H1 (cell line): Measurements from ENCODE around the gene GRIP1. TPM values are rescaled to one million over a fixed set of nuclear protein-coding genes. Genes with fewer than 3 reads are reported as not detected.

Experiments used
- CTCF ChIA-PET: fragments of 300-600 bp; sonication (Branson Sonifier 250); formaldehyde crosslinking; loops from one replicate; lab custom pipeline; 2021; ENCODE audit not compliant: partially characterized antibody; lab: Charles Lee
- POLR2A ChIA-PET: fragments of 300-600 bp; sonication (Branson Sonifier 250); formaldehyde crosslinking; loops from one replicate; lab custom pipeline; 2021; ENCODE audit warnings: inconsistent platforms; ENCODE audit not compliant: partially characterized antibody; lab: Charles Lee
- DNase-seq, 2 experiments: peaks; one replicate each; pipeline versions ENCODE4 v3.0.0 to v3.0.0-alpha.2; 2010 to 2022; ENCODE audit warnings: low spot score in 2 of 2, low read depth in 1 of 2, mixed read lengths in 1 of 2
- FAIRE-seq: peaks from 2 replicates; lab custom pipeline; 2011; peaks lifted over from hg19 to GRCh38; lab: Jason Lieb, UNC
- H2AFZ ChIP-seq: 2 replicates; pipeline ENCODE4 v1.8.1; 2012; ENCODE audit warnings: low read length, inconsistent platforms
- H2AK5ac ChIP-seq: 2 replicates; pipeline ENCODE4 v1.6.1; 2013; ENCODE audit warnings: low read depth, low read length
- H2BK120ac ChIP-seq: replicated peaks from 2 replicates; pipeline ENCODE3; 2013; ENCODE audit warnings: low read depth, low read length, inconsistent platforms
- H2BK12ac ChIP-seq: 2 replicates; pipeline ENCODE4 v1.6.1; 2013; ENCODE audit warnings: low read depth, low read length
- H2BK15ac ChIP-seq: 2 replicates; pipeline ENCODE4 v1.6.1; 2013; ENCODE audit warnings: low read length
- H2BK20ac ChIP-seq: 2 replicates; pipeline ENCODE4 v1.6.1; 2013; ENCODE audit warnings: low read length
- H2BK5ac ChIP-seq: 2 replicates; pipeline ENCODE4 v1.6.1; 2013; ENCODE audit warnings: low read depth, low read length
- H3K14ac ChIP-seq: 2 replicates; pipeline ENCODE4 v1.6.1; 2013; ENCODE audit warnings: inconsistent platforms; ENCODE audit not compliant: insufficient read length
- H3K18ac ChIP-seq: 2 replicates; pipeline ENCODE4 v1.6.1; 2013; ENCODE audit warnings: low read length; ENCODE audit errors: extremely low read depth
- H3K23ac ChIP-seq: 2 replicates; pipeline ENCODE4 v1.6.1; 2013; ENCODE audit warnings: inconsistent platforms; ENCODE audit not compliant: insufficient read length
- H3K23me2 ChIP-seq: 2 replicates; pipeline ENCODE4 v1.6.1; 2013; ENCODE audit warnings: low read depth, low read length
- H3K27ac ChIP-seq: 2 replicates; pipeline ENCODE4 v1.6.1; 2011; ENCODE audit warnings: low read depth, low read length, inconsistent platforms
- H3K27me3 ChIP-seq, 4 experiments: replicated peaks in 1 of 4; 1 replicate in 1 of 4; 2 replicates in 3 of 4; pipeline versions ENCODE4 v1.6.1 to v1.8.1; 2011 to 2013; ENCODE audit warnings: low read length in 3 of 4, mild to moderate bottlenecking in 3 of 4, inconsistent platforms in 2 of 4, mixed read lengths in 2 of 4, moderate library complexity in 1 of 4; ENCODE audit not compliant: control insufficient read depth in 3 of 4, insufficient read depth in 3 of 4; ENCODE audit errors: extremely low read depth in 1 of 4
- H3K36me3 ChIP-seq, 4 experiments: 2 replicates each; pipeline versions ENCODE4 v1.6.1 to v1.8.1; 2011 to 2013; ENCODE audit warnings: mild to moderate bottlenecking in 4 of 4, low read length in 3 of 4, moderate library complexity in 2 of 4, control low read depth in 1 of 4, inconsistent platforms in 1 of 4; ENCODE audit not compliant: insufficient read depth in 4 of 4, control insufficient read depth in 2 of 4
- H3K4ac ChIP-seq: replicated peaks from 2 replicates; pipeline ENCODE3; 2013; ENCODE audit warnings: low read length, low read depth, mixed read lengths, inconsistent platforms; ENCODE audit not compliant: insufficient read length
- H3K4me1 ChIP-seq, 4 experiments: replicated peaks in 1 of 4; 1 replicate in 1 of 4; 2 replicates in 3 of 4; pipeline versions ENCODE4 v1.6.1 to v1.8.1; 2011 to 2013; ENCODE audit warnings: low read length in 3 of 4, inconsistent platforms in 2 of 4, mixed read lengths in 1 of 4; ENCODE audit not compliant: insufficient read depth in 4 of 4, control insufficient read depth in 3 of 4
- H3K4me2 ChIP-seq, 2 experiments: 2 replicates each; pipeline versions ENCODE4 v1.6.1 to v1.8.1; 2011 to 2013; ENCODE audit warnings: low read depth in 2 of 2, low read length in 2 of 2, control low read depth in 1 of 2, inconsistent platforms in 1 of 2, mild to moderate bottlenecking in 1 of 2; ENCODE audit not compliant: insufficient read depth in 1 of 2
- H3K4me3 ChIP-seq, 4 experiments: fragments of 200-600, 300-600 bp in 1 of 4; sonication (generic), shearing (Covaris generic), sonication (Bioruptor Twin) in 1 of 4; 2 replicates each; pipeline versions ENCODE4 v1.5.1 to v1.8.1; 2011 to 2016; ENCODE audit warnings: low read length in 4 of 4, low read depth in 3 of 4, control low read depth in 2 of 4, inconsistent platforms in 2 of 4, mild to moderate bottlenecking in 2 of 4, mixed read lengths in 1 of 4, moderate library complexity in 1 of 4; ENCODE audit not compliant: insufficient read depth in 2 of 4; ENCODE audit errors: extremely low read depth in 1 of 4
- H3K56ac ChIP-seq: replicated peaks from 2 replicates; pipeline ENCODE3; 2013; ENCODE audit warnings: low read depth, mild to moderate bottlenecking, mixed read lengths, low read length, inconsistent platforms; ENCODE audit not compliant: insufficient read length
- H3K79me1 ChIP-seq: 2 replicates; pipeline ENCODE4 v1.6.1; 2013; ENCODE audit warnings: low read depth, low read length, control low read depth
- H3K79me2 ChIP-seq, 2 experiments: 2 replicates each; pipeline versions ENCODE4 v1.6.1 to v1.8.1; 2012 to 2013; ENCODE audit warnings: low read length in 2 of 2, mild to moderate bottlenecking in 2 of 2, inconsistent platforms in 1 of 2; ENCODE audit not compliant: insufficient read depth in 2 of 2, control insufficient read depth in 1 of 2
- H3K9ac ChIP-seq, 4 experiments: replicated peaks in 1 of 4; 1 replicate in 1 of 4; 2 replicates in 3 of 4; pipeline versions ENCODE4 v1.6.1 to v1.8.1; 2011 to 2013; ENCODE audit warnings: low read depth in 3 of 4, low read length in 3 of 4, control low read depth in 2 of 4, mild to moderate bottlenecking in 2 of 4, moderate library complexity in 2 of 4, inconsistent platforms in 1 of 4; ENCODE audit errors: extremely low read depth in 1 of 4
- H3K9me3 ChIP-seq, 2 experiments: 2 replicates each; pipeline versions ENCODE4 v1.6.1 to v1.8.1; 2012 to 2013; ENCODE audit warnings: mild to moderate bottlenecking in 2 of 2, moderate library complexity in 2 of 2, control low read depth in 1 of 2, inconsistent platforms in 1 of 2, low read depth in 1 of 2, low read length in 1 of 2, mixed read lengths in 1 of 2; ENCODE audit not compliant: insufficient read depth in 2 of 2
- H4K20me1 ChIP-seq, 2 experiments: replicated peaks in 1 of 2; 2 replicates each; pipeline versions ENCODE3 to v1.8.1; 2011 to 2013; ENCODE audit warnings: inconsistent platforms in 2 of 2, low read length in 2 of 2, mild to moderate bottlenecking in 1 of 2; ENCODE audit not compliant: insufficient read depth in 2 of 2, control insufficient read depth in 1 of 2
- H4K5ac ChIP-seq: 2 replicates; pipeline ENCODE4 v1.6.1; 2013; ENCODE audit warnings: low read length, low read depth, mixed read lengths, inconsistent platforms; ENCODE audit not compliant: insufficient read length
- H4K8ac ChIP-seq: 2 replicates; pipeline ENCODE4 v1.8.0; 2013; ENCODE audit warnings: mild to moderate bottlenecking, moderate library complexity, low read length, inconsistent platforms; ENCODE audit not compliant: insufficient read depth; ENCODE audit errors: extremely low read depth
- H4K91ac ChIP-seq: replicated peaks from 2 replicates; pipeline ENCODE3; 2013; ENCODE audit warnings: low read length, mixed read lengths, inconsistent platforms; ENCODE audit not compliant: insufficient read length
- CHD1 ChIP-seq: IDR thresholded peaks from 2 replicates; pipeline ENCODE4 v1.6.1; 2012; ENCODE audit warnings: low read depth, low read length, improper control_type of control experiment
- CTBP2 ChIP-seq: IDR thresholded peaks from 2 replicates; pipeline ENCODE4 v1.7.0; 2011; ENCODE audit warnings: borderline replicate concordance, mild to moderate bottlenecking, moderate library complexity, mixed read lengths, low read length; ENCODE audit not compliant: insufficient read depth, insufficient read length
- KDM4A ChIP-seq: IDR thresholded peaks from one replicate; pipeline ENCODE4 v1.7.1; 2012; ENCODE audit warnings: low read depth, mild to moderate bottlenecking, moderate library complexity, low read length, inconsistent platforms; ENCODE audit not compliant: severe bottlenecking
- MAFK ChIP-seq: IDR thresholded peaks from 2 replicates; pipeline ENCODE4 v1.6.1; 2012; ENCODE audit warnings: low read depth, mild to moderate bottlenecking, improper control_type of control experiment, low read length
- NRF1 ChIP-seq: IDR thresholded peaks from 2 replicates; pipeline ENCODE4 v1.6.1; 2011; ENCODE audit warnings: mild to moderate bottlenecking, low read depth, low read length, improper control_type of control experiment
- RXRA ChIP-seq: IDR thresholded peaks from 2 replicates; pipeline ENCODE4 v1.6.1; 2011; ENCODE audit warnings: low read depth, mild to moderate bottlenecking, low read length, moderate library complexity; ENCODE audit not compliant: insufficient read depth
- TEAD4 ChIP-seq: IDR thresholded peaks from 2 replicates; pipeline ENCODE4 v1.6.1; 2012; ENCODE audit warnings: low read depth, low read length, inconsistent platforms, mixed read lengths
- polyA plus RNA-seq, 7 experiments: library from polyadenylated mRNA; depleted of rRNA in 3 of 7; stranded (reverse) in 5 of 7; unstranded in 2 of 7; fragments of >200 nt in 5 of 7; fragments of 200-250 nt in 2 of 7; gene quantifications; 1 replicate in 5 of 7; 2 replicates in 1 of 7; 4 replicates in 1 of 7; pipeline versions ENCODE4 v1.2.1 to v1.2.3, GENCODE V29; 2011 to 2013; ENCODE audit warnings: missing spikeins in 2 of 7, mixed read lengths in 2 of 7
- total RNA-seq: library from RNA; stranded (reverse); fragmentation: NEBNext Ultra II Directional; extraction: Animal tissue kit (Norgen Biotek cat#: 25700); gene quantifications from 2 replicates; pipeline ENCODE4 v1.2.1, GENCODE V29; 2021

The GRIP1 gene
- total and polyA plus RNA-seq, 2 of the 8 experiments (the other 6 are each of a cell fraction or from before 2014, with no cell fraction given), result 4.5 to 27.3 TPM

- Histone ChIP-seq H4K8ac (no peak overlapping the region), H3K4me3 (no peak overlapping the region), H2BK120ac (no peak overlapping the region), H3K27ac (no peak overlapping the region), H2BK5ac (no peak overlapping the region), H3K4me1 (peaks cover 3 to 8% (median 5%) of the 10 kb centered on the region in 4 experiments; a peak in 4 of 7 replicates), H3K23me2 (no peaks in the 10 kb centered on the region), H3K18ac (no peak overlapping the region), H2AFZ (no peak overlapping the region), H4K5ac (no peak overlapping the region), H4K20me1 (no peaks in the 10 kb centered on the region), H3K36me3 (no peaks in the 10 kb centered on the region), H3K56ac (no peak overlapping the region), H3K4me2 (no peak overlapping the region), H2BK20ac (no peak overlapping the region), H3K27me3 (no peaks in the 10 kb centered on the region), H3K9ac (no peak overlapping the region), H2AK5ac (no peak overlapping the region), H3K4ac (no peak overlapping the region), H2BK15ac (no peak overlapping the region), H2BK12ac (no peak overlapping the region), H3K9me3 (no peaks in the 10 kb centered on the region), H3K79me2 (no peaks in the 10 kb centered on the region), H3K23ac (no peak overlapping the region), H3K79me1 (no peaks in the 10 kb centered on the region), H4K91ac (no peak overlapping the region), H3K14ac (no peak overlapping the region)
- no peak for TF ChIP-seq KDM4A
- no peak for TF ChIP-seq NRF1
- TF ChIP-seq CTBP2, result no peak
- no peak for TF ChIP-seq TEAD4
- no peak for TF ChIP-seq MAFK
- TF ChIP-seq CHD1, result no peak
- TF ChIP-seq RXRA, result no peak
- CTCF ChIA-PET, result interaction anchor here (0.5 kb wide), 1 partner anchor 19 kb away, joined by 3 read pairs; no protein-coding TSS in a partner anchor
- FAIRE-seq (no peak), DNase-seq (no peak)
- POLR2A ChIA-PET, result no interaction called here
Observed at GRCh38 chr12:66676241-66676640, 2.6 kb downstream of the GRIP1 start.
